ENCODE measurements around the gene ABHD16B. TPM values are rescaled to one million over a fixed set of nuclear protein-coding genes. Genes with fewer than 3 reads are reported as not detected.
"Not testable (repeated sequence)": the region's sequence is repeated elsewhere in the genome, so short reads cannot be mapped to it uniquely, and the experiment has no call there.

Gene ABHD16B
- total RNA-seq, 1 experiment from 2014 or later: not detected

DNA sequence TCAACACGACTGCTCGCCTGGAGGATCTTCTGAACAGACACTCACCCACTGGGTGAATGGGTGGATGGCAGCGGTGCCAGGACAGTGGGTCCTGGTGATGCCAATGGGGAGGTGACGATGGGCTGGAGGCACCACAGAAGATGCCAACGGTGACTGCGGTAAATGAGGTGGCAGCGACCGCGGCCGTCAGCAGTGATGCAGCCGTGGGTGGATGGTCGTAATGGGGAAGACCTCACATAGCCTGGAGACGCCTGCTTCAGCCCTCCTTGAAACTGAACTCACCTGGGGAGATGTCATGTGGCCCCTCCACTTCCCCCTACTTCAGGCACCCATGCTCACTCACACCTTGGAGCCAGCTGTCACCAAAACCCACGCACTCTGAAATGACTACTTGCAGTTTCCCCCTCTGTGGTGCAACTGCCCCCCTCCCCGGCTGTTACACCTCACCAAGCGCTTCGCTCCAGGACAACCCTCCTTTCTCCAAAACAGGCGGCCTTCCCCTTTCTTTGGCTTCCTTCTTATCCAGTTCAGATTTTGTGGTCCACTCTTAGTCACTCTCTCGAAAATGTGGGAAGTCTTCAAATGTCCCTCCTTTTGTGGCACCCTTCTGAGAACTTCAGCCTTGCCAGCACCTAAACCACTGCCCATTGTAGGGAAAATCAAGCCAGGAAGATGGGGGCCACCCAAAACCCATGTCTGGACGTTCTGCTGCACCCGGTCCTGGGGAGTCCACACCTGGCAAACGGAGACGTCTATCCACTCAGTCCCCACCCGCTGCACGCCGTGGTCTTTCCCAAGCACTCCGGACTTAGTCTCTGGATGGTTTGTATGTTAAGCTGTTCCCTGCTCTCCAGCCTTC lies 10.4 kb upstream of the ABHD16B start:
- in situ Hi-C loops (cut with HindIII; ENCODE audit: low pct_unique_long_range_greater_than_20kb, low sequenced_read_pairs): no loop called here
- no peak for DNase-seq (ENCODE audit: low read depth)

DNA sequence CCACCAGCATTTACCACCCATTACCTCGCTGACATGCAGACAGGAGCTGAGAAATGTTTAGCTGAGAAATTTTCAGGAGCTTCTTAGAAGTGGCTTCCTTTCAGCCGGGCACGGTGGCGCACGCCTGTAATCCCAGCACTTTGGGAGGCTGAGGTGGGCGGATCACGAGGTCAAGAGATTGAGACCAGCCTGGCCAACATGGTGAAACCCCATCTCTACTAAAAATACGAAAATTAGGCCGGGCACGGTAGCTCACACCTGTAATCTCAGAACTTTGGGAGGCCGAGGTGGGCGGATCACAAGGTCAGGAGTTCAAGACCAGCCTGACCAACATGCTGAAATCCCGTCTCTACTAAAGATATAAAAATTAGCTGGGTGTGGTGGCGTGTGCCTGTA lies 9.8 kb upstream of the ABHD16B start:
- DNase-seq (ENCODE audit: low read depth); in situ Hi-C loops (cut with HindIII; ENCODE audit: low pct_unique_long_range_greater_than_20kb, low sequenced_read_pairs): not testable (repeated sequence)

DNA sequence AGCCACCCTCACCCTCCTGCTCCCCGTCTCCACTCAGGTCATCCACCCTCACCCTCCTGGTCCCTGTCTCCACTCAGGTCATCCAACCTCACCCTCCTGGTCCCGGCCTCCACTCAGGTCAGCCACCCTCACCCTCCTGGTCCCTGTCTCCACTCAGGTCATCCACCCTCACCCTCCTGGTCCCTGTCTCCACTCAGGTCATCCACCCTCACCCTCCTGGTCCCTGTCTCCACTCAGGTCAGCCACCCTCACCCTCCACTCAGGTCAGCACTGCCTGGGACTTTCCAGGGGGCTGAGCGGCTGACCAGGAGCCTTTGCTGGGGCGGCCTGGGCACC lies 7.6 kb upstream of the ABHD16B start:
- DNase-seq (ENCODE audit: low read depth); in situ Hi-C loops (cut with HindIII; ENCODE audit: low pct_unique_long_range_greater_than_20kb, low sequenced_read_pairs): not testable (repeated sequence)

DNA sequence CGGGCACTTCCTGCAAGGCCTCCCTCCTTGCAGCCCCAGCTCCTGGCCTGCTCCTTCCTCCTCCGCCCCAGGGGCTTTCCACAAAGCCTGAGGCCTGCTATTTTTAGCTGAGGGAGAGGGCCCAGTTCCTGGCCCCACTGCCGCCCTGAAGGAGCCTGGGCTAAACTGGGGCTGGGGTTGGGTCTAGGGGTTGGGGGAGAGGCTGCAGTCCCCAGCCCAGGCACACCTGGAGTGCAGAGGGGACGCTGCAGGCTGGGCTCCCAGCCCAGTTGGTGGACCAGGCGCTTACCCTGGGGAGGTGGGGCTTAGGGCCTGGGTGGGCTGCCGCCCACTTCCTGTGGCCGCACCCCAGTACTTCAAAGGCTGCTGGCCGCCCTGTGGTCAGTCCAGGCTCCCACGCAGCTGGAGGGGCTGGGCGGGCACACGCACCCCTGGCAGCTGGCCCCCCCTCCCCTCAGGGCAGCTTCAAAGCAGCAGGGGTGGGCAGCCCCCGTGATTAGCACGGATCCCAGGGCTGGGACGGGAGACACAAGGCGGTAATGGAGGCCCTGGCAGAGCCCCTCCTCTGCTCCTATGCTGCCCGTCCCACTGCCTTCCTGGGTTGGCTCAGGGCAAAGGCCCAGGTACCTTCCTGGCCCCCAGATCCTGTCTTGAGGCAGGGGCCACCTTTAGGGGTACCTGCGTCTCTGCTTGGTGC lies 7.1 kb upstream of the ABHD16B start:
- DNase-seq (ENCODE audit: low read depth): no peak
- in situ Hi-C loops (cut with HindIII; ENCODE audit: low pct_unique_long_range_greater_than_20kb, low sequenced_read_pairs): no loop called here

DNA sequence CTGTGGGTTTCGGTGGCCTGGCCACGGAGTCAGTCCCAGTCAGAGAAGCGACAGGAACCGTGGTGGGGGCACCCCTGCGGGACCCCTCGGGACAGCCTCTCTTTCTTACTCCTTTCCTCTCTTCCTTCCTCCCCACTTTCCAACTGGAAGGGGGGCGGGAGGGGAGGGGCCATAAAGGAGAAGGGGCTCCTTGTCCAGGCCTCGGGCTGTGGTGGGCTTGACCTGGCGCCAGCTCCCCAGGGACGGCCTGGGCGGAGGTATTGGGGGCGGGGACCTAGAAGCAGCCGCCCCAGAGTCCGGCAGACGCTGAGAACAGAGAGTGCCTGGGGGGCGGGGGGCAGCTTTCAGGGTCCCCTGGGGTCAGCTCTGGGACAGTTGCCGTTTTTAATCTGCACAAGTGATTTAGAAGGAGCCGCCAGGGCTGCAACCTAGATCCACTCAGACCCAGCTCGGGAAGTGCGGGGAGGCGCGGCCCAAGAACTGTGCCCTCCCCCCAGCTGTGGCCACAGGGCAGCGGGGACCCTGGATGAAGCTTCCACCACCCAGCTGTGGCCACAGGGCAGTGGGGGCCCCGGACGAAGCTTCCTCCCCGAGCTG lies 6.4 kb upstream of the ABHD16B start:
- in situ Hi-C loops (cut with HindIII; ENCODE audit: low pct_unique_long_range_greater_than_20kb, low sequenced_read_pairs): no loop called here
- no peak for DNase-seq (ENCODE audit: low read depth)

DNA sequence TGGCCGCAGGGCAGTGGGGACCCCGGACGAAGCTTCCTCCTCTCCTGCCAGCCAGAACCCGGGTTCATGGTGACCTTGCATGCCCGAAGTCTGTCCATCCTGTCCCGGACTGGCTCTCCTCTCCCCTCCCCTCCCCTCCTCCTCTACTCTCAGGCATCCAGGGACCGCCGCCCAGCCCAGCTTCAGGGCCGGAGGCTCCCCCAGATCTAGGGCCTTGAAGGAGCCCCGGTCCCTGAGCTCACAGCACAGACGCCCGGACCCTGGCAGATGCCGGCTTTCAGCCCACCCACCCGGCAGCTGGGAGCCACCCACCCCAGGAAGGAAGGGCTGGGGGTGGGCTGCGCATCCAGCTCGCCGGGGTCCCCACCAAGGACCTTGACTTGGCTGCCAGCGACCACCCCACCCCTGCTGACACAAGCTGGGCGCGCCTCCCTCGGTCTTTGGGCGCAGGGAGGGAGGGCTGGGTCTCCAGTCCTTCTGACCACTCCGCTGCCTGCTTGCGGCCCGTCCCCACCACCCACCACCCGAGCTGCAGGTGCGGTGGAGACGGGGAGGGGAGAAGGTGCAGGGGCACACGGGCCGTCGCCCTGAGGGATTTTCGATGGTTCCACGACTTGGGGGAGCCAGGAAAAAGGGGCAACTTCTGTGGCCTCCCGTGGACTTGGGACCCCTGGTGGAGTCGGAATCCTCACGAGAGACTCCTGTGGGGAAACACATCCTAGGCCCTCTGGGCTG lies 5.8 kb upstream of the ABHD16B start:
- DNase-seq (ENCODE audit: low read depth): no peak
- in situ Hi-C loops (cut with HindIII; ENCODE audit: low pct_unique_long_range_greater_than_20kb, low sequenced_read_pairs): no loop called here

DNA sequence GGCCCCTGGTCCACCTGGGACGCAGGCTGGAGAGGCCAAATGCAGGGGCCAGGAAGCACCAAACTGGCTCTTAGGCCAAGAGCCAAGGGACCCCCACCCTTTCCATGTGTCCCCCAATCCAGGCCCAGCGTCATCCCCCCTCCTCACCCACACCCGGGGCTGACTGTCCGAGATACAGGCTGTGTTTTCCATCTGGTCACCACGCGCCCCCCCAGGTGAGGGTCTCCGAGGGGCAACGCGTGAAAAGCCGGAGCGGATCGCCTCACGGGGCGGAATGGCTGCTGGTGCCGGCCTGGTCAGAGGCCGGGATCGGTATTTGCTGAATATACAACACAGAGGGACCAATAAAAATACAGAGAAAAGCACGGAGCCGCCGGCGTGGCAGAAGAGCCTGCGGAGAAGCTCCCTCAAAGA lies 5.2 kb upstream of the ABHD16B start:
- in situ Hi-C loops (cut with HindIII; ENCODE audit: low pct_unique_long_range_greater_than_20kb, low sequenced_read_pairs): no loop called here
- no peak for DNase-seq (ENCODE audit: low read depth)

DNA sequence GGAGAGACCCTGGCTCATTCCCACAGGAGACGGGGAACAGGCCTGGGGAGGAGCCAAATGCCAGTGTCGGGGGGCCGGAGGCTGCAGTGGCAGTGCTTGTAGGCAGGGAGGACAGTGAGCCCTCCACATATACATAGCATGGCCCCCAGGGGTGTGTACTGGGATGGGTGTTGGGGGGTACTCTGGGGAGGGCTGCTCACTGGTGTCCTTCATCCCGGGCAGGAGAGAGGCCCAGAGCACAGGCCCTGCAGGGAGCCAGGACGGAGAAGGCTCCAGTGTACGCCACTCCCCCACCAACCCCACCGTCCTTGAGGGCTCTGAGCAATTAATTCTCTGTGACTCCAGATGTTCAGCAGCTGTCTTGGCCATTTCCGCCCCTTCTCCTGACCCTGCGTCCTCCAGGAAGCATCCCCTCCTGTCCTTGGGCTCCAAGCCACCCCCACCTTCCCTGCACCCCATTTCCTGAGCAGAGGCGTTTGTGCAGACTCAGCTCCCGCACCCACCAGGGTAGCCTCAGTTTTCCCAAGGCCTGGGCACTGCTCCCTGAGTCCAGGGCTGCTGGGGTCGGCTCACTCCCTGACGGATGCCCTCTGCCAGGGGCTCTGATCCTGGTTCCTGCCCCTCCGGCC lies 3.4 kb upstream of the ABHD16B start:
- in situ Hi-C loops (cut with HindIII; ENCODE audit: low pct_unique_long_range_greater_than_20kb, low sequenced_read_pairs): no loop called here
- DNase-seq (ENCODE audit: low read depth): no peak

DNA sequence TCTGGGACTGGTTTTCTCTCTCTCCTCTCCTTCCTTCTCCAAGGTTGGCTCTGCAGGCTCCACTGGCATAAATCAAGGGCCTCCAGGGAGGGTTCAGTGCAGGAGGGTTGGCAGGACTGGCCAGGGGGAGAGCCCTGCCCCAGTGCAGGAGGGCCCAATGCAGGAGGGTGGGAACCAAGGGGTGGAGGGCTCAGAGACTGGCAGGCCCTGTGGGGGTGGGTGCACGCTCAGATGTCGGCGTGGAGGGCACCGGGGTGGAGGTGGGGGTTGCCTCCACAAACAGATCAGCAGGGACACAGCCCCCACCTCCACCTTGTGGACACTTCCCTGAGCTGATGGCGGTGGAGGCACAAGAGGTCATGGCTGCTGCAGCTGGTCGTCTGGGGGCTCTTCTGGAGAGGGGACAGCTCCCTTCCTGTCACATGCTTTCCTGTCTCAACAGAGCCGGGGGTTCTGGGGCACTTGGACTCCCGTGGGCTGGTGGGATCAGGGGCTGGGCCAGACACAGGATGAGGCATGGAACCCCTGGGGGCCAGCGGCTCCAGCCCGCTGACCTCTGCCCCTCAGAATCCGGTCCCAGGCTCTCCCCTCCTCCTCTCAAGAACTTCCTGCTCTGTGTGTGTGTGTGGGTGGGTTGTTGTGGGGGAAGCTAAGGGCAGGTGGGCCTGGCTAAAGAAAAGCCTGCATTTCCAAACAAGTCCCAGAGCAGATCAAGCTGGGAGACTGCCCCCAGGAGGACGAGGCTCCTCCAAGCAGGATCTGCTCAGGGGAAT lies 2.7 kb upstream of the ABHD16B start:
- in situ Hi-C loops (cut with HindIII; ENCODE audit: low pct_unique_long_range_greater_than_20kb, low sequenced_read_pairs): no loop called here
- no peak for DNase-seq (ENCODE audit: low read depth)

DNA sequence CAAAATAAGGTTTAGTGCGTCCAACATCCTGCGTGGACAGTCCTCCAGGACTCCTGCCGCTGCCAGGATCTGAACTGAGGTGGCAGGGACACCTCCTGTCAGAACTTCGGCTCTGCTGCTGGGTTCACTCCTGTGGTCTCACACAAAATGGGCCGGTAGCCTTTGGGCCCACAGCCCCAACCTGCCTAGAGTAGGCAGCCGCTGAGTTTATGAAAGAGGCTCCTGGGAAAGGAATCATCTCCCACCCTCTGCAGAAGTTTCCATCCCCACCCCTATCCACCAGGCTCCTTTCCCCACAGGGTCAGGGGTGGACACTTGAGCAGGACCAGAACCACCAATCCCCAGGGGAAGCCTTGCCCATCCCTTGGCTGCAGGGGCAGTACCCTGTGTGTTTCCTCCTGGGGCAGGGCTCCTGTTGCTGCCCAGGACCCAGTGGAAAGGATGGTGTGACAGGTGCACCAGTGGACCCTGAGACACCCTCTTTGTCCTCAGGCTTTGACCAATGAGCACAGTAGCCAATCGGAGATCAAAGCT lies 2.1 kb upstream of the ABHD16B start:
- DNase-seq (ENCODE audit: low read depth): no peak
- in situ Hi-C loops (cut with HindIII; ENCODE audit: low pct_unique_long_range_greater_than_20kb, low sequenced_read_pairs): no loop called here

DNA sequence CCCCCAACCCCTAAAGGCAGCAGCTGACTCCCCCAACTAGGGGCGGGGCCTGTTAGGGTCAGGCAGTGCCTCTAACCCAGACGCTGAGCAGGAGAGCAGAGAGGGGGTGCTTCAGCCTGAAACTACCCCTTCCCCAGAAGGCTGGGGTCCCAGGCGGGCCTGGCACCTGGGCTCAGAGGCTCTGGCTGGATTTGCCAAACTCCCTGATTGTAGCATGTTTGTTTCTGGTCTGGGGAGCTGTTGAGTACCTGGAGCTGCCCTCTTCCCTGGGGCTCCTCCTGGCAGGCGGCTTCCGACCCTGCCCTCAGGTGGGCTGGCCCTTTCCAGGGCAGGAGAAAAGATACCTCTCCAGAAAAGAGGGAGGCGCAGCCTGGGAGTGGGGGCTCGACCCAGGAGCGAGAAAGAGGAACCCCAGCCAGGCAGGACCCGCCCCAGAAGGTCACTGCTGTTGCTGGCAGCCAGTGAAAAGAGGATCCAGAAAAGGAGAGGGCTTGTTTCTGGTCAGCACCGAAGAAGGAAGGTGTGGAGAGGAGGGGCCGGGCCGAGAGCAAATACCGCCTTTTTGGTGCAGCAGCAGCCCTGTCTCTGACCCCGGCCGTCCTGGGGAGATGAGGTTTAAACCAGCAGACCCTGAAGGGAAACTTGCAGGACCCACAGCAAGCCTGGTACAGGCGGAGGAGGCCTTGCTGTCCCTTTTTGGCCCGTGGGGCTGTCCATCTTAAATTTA lies 810 bp upstream of the ABHD16B start:
- no peak for DNase-seq (ENCODE audit: low read depth)
- in situ Hi-C loops (cut with HindIII; ENCODE audit: low pct_unique_long_range_greater_than_20kb, low sequenced_read_pairs): no loop called here

DNA sequence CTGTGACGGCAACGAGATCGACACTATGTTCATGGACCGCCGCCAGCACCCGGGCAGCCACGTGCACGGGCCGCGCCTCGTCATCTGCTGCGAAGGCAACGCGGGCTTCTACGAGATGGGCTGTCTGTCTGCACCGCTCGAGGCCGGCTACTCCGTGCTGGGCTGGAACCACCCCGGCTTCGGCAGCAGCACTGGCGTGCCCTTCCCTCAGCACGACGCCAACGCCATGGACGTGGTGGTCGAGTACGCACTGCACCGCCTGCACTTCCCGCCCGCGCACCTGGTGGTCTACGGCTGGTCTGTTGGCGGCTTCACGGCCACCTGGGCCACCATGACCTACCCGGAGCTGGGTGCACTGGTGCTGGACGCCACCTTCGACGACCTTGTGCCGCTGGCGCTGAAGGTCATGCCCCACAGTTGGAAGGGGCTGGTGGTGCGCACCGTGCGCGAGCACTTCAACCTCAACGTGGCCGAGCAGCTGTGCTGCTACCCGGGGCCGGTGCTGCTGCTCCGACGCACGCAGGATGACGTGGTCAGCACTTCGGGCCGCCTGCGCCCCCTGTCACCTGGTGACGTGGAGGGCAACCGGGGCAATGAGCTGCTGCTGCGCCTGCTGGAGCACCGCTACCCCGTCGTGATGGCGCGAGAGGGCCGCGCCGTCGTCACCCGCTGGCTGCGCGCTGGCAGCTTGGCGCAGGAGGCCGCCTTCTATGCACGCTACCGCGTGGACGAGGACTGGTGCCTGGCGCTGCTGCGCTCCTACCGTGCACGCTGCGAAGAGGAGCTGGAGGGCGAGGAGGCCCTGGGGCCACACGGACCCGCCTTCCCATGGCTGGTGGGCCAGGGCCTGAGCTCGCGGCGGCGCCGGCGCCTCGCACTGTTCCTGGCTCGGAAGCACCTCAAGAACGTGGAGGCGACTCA lies 943 bp downstream of the ABHD16B start:
- in situ Hi-C loops (cut with HindIII; ENCODE audit: low pct_unique_long_range_greater_than_20kb, low sequenced_read_pairs): no loop called here
- no peak for DNase-seq (ENCODE audit: low read depth)

DNA sequence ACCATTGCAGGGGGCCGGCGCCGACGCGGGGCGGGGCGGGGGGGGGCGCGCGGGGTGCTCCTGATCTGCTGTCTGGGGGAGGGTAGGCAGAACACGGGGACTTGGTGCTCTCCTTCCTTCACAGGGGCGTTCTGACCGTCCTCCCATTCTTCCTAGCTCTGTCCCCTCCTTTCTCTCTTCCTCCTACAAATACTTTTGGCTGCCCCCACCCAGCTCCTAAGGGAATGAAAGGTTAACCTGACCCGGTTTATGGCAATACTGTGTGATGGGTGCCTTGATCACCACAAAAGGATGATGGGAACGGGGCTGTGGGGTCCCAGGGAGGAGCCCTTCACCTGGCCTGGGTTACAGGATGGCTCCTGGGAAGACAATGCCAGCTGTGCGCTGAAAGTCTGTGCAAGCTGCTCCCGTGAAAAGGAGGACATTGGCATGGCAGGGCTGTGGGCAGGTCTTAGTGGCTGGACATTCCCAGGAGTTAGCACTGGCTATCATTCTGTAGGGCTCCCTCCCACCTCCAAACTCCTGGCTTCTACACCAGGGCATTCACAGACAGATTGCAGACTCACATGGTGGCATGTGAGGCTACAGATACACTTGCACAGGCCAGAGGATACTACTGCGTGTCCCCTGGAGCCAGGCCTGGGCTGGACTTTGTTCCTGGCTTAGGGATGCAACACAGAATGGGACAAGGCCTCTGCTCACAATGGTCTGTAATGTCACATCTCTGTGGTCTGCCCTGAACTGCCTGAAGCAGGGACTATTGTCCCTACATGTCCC lies 1.9 kb downstream of the ABHD16B start:
- in situ Hi-C loops (cut with HindIII; ENCODE audit: low pct_unique_long_range_greater_than_20kb, low sequenced_read_pairs): no loop called here
- DNase-seq (ENCODE audit: low read depth): no peak

DNA sequence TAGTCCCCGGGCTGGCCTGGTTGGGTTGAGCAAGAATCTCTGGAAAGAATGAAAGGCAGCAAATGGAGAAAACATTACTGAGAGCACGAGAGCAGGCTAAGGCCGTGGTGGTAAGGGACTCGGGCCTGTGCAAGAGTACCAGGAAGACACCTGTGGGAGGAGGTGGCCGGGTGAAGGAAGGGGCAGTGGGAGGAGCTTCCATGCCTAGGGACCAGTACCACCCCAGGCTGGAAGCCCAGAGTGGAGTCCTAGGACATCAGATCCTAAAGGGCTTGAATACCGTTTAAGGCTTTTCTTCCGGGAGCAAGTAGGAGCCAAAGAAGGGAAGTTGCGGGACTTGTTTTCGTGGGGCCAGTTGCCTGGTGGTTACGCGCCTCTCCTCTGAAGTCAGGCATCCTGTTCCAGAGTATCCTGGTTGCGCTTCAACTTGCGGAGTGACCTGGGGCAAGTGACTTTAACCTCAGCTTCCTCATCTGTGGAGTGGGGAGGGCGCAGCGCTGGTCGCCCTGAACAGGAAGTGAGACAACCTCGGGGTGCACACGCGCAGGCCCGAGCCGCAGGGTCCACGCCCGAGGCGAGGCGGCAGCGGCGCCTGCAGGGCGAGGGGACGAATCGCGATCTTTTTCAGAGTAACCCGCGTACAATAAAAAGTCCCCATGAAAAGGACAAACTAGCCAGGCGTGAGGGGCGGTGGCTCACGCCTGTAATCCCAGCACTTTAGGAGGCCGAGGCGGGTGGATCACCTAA lies 2.7 kb downstream of the ABHD16B start:
- peak; percentile 93 for DNase-seq (ENCODE audit: low read depth)
- in situ Hi-C loops (cut with HindIII; ENCODE audit: low pct_unique_long_range_greater_than_20kb, low sequenced_read_pairs): no loop called here

DNA sequence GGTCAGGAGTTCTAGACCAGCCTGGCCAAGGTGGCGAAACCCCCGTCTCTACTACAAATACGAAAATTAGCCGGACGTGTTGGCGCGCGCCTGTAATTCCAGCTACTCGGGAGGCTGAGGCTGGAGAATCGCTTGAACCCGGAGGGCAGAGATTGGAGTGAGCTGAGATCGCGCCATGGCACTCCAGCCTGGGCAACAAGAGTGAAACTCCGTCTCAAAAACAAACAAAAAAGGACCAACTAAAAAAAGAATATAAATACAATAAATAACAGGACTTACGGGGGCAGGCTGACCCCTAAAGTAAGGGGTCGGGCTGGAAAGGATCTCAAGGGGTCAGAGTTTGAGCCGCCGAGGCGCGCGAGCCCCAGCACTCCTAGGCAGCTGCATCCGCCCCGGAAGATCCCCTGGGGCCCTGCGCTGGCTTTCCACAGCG lies 3.3 kb downstream of the ABHD16B start:
- in situ Hi-C loops (cut with HindIII; ENCODE audit: low pct_unique_long_range_greater_than_20kb, low sequenced_read_pairs): no loop called here
- DNase-seq (ENCODE audit: low read depth): no peak

All from Caki2 (cell line).